ENCODE data around the gene MAP3K20. TPM values are rescaled to one million over a fixed set of nuclear protein-coding genes. Genes with fewer than 3 reads are reported as not detected.

The MAP3K20 gene
- total RNA-seq, 1 experiment from 2014 or later, result 150 TPM

DNA sequence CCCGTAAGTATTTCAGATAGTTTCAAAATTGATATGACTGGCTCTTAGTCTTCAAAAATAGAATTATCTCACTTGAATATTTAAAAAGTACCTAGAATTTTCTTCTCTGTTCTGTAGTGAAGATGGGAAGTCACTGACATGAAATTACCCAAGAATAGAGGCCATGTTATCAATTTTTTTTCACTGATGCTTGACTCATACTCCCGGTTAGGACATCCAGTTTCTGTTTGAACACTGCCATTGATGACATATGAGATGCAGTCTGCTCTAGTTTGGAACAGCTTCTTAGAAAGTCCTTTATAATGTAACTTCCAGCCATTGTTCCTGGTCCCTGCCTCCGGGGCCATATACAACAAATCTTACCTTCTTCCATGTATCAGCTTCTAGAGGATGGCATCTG is 26.0 kb downstream of the MAP3K20 start:
- TF ChIP-seq, protein P1, sequence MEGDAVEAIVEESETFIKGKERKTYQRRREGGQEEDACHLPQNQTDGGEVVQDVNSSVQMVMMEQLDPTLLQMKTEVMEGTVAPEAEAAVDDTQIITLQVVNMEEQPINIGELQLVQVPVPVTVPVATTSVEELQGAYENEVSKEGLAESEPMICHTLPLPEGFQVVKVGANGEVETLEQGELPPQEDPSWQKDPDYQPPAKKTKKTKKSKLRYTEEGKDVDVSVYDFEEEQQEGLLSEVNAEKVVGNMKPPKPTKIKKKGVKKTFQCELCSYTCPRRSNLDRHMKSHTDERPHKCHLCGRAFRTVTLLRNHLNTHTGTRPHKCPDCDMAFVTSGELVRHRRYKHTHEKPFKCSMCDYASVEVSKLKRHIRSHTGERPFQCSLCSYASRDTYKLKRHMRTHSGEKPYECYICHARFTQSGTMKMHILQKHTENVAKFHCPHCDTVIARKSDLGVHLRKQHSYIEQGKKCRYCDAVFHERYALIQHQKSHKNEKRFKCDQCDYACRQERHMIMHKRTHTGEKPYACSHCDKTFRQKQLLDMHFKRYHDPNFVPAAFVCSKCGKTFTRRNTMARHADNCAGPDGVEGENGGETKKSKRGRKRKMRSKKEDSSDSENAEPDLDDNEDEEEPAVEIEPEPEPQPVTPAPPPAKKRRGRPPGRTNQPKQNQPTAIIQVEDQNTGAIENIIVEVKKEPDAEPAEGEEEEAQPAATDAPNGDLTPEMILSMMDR (IDR thresholded peaks at IDR 0.05; ENCODE audit: unreplicated experiment), result no peak
- peak overlapping the region; percentile 14 for H3K4me3 Mint-ChIP-seq (ENCODE audit: unreplicated experiment)
- no TSS peak for BruUV-seq (replicated peaks)
- peaks cover 29% of the 10 kb centered on the region for H3K4me1 Mint-ChIP-seq (ENCODE audit: insufficient read depth, unreplicated experiment)
- peaks cover 27% of the 10 kb centered on the region for H3K36me3 Mint-ChIP-seq (ENCODE audit: insufficient read depth, unreplicated experiment)
- intact Hi-C loops (cut with micrococcal nuclease), result no loop called here
- peak; percentile 82 for DNase-seq (ENCODE audit: unreplicated experiment)
- H3K27ac Mint-ChIP-seq (ENCODE audit: low read depth, unreplicated experiment), result peak overlapping the region; percentile 85
- no peaks in the 10 kb centered on the region for H3K27me3 Mint-ChIP-seq (ENCODE audit: insufficient read depth, unreplicated experiment)
- ChIA-PET POLR2A (interaction anchor here (0.6 to 2.9 kb wide), 10 partner anchors 15 to 64 kb away, joined by 3 to 19 read pairs (median 4); no protein-coding TSS in a partner anchor), CTCF (interaction anchor here (0.9 kb wide), 1 partner anchor 22 kb away, joined by 3 read pairs; no protein-coding TSS in a partner anchor)
- no peaks in the 10 kb centered on the region for H3K9me3 Mint-ChIP-seq (ENCODE audit: unreplicated experiment)

DNA sequence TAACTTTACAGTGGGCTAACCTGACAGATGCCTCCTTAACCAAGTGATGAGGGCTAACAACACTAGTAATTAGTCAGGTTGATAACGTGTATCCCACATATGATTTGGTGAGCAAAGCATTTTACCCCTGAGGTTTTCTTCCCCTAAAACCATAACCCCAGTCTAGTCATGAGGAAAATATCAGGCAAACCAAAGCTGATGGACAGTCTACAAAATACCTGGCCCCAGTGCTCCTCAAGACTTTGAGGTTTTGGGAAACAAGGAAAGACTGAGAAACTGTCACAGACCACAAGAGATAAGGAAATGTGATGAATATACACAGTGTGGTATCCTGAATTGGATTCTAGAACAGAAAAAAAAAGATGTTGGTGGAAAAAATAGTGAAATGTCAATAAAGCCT is 28.5 kb downstream of the MAP3K20 start:
- Mint-ChIP-seq H3K9me3 (ENCODE audit: unreplicated experiment) (no peaks in the 10 kb centered on the region), H3K4me3 (ENCODE audit: unreplicated experiment) (no peak overlapping the region), H3K27me3 (ENCODE audit: insufficient read depth, unreplicated experiment) (no peaks in the 10 kb centered on the region), H3K27ac (ENCODE audit: low read depth, unreplicated experiment) (no peak overlapping the region), H3K36me3 (ENCODE audit: insufficient read depth, unreplicated experiment) (peaks cover 21% of the 10 kb centered on the region), H3K4me1 (ENCODE audit: insufficient read depth, unreplicated experiment) (peaks cover 39% of the 10 kb centered on the region)
- DNase-seq (ENCODE audit: unreplicated experiment), result no peak
- TF ChIP-seq, protein P1 (IDR thresholded peaks at IDR 0.05; ENCODE audit: unreplicated experiment), result no peak
- CTCF ChIA-PET, result interaction anchor here (0.6 kb wide), 1 partner anchor 296 kb away, joined by 4 read pairs; no protein-coding TSS in a partner anchor
- no TSS peak for BruUV-seq (replicated peaks)
- intact Hi-C loops (cut with micrococcal nuclease), result no loop called here
- POLR2A ChIA-PET, result interaction anchor here (0.5 to 0.6 kb wide), 2 partner anchors 55 to 485 kb away, joined by 4 to 5 read pairs; no protein-coding TSS in a partner anchor

DNA sequence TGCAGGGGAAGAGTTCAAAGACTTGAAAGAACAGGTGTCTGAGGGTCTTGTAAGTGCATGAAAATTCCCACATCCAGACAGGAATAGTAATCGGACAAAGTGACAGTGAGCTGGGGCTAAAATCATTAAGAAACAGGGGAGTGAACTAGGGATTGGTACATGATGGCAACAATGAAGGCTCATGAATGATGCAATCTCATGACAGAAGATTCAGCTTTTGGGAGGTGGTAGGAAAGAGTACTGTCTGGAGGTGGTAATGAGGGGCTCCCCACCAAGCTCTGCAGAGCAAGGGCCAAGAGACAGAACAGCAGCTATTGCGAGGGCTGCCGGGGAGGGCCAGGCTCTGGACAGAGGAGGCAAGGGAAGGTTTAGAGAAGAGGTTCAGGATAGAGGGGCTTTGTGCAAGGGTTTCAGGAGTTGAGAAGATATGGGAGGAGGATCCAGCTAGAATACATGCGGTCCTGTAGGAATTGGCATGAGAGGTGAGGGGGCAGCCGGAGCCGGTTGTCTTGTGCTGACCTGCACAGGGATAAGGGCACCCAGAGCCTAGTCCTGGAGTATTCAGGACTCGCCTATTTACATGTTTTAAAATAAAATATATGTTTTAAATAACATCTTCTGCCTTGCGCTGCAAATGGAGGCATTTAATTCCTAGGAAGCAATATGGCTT is 31.4 kb downstream of the MAP3K20 start:
- BruUV-seq (replicated peaks), result no TSS peak
- no peak for DNase-seq (ENCODE audit: unreplicated experiment)
- intact Hi-C loops (cut with micrococcal nuclease), result no loop called here
- TF ChIP-seq, protein P1 (IDR thresholded peaks at IDR 0.05; ENCODE audit: unreplicated experiment), result no peak
- peak overlapping the region; percentile 61 for H3K27ac Mint-ChIP-seq (ENCODE audit: low read depth, unreplicated experiment)
- H3K4me3 Mint-ChIP-seq (ENCODE audit: unreplicated experiment), result no peak overlapping the region
- H3K36me3 Mint-ChIP-seq (ENCODE audit: insufficient read depth, unreplicated experiment), result peaks cover 13% of the 10 kb centered on the region
- CTCF ChIA-PET, result interaction anchor here (0.5 to 0.6 kb wide), 2 partner anchors 35 to 515 kb away, joined by 3 read pairs; no protein-coding TSS in a partner anchor
- no peaks in the 10 kb centered on the region for H3K27me3 Mint-ChIP-seq (ENCODE audit: insufficient read depth, unreplicated experiment)
- no peaks in the 10 kb centered on the region for H3K9me3 Mint-ChIP-seq (ENCODE audit: unreplicated experiment)
- H3K4me1 Mint-ChIP-seq (ENCODE audit: insufficient read depth, unreplicated experiment), result peaks cover 33% of the 10 kb centered on the region
- POLR2A ChIA-PET, result interaction anchor here (0.7 to 1.2 kb wide), 5 partner anchors 9 to 29 kb away, joined by 3 to 5 read pairs (median 3); no protein-coding TSS in a partner anchor

DNA sequence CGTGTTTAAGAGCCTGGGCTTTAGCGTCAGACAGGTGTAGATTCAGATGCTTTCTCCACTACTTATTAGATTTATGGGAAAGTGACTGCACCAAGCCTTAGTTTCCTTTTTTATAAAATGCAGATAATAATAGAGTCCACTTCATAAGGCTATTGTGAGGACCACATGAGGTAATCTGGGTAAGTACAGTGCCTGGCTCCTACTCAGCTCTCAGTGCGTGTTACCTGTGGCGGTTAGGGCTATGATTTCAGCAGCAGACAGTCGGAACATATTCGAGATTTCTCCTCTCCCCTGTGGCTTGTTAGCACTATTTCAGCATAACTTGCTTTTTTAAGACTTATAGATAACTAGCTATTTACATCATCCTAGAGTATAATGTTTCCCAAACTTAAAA is 32.0 kb downstream of the MAP3K20 start:
- Mint-ChIP-seq H3K9me3 (ENCODE audit: unreplicated experiment) (peaks cover under 1% of the 10 kb centered on the region), H3K27ac (ENCODE audit: low read depth, unreplicated experiment) (peak overlapping the region; percentile 61), H3K4me1 (ENCODE audit: insufficient read depth, unreplicated experiment) (peaks cover 29% of the 10 kb centered on the region), H3K36me3 (ENCODE audit: insufficient read depth, unreplicated experiment) (peaks cover 13% of the 10 kb centered on the region), H3K4me3 (ENCODE audit: unreplicated experiment) (no peak overlapping the region), H3K27me3 (ENCODE audit: insufficient read depth, unreplicated experiment) (no peaks in the 10 kb centered on the region)
- intact Hi-C loops (cut with micrococcal nuclease), result no loop called here
- CTCF ChIA-PET, result no interaction called here
- POLR2A ChIA-PET, result interaction anchor here (1.2 kb wide), 2 partner anchors 9 to 11 kb away, joined by 3 read pairs; no protein-coding TSS in a partner anchor
- DNase-seq (ENCODE audit: unreplicated experiment), result no peak
- TF ChIP-seq, protein P1 (IDR thresholded peaks at IDR 0.05; ENCODE audit: unreplicated experiment), result no peak
- no TSS peak for BruUV-seq (replicated peaks)

All from MCF 10A (cell line).